DND-41 (cell line): ENCODE measurements around the gene GSTM3.

Source experiments
- ATAC-seq: fragments of 200-7000 bp; cut with Tn5 transposase; 3 replicates; pipeline ENCODE4 v1.9.1; 2021; ENCODE audit warnings: low read depth; ENCODE audit not compliant: insufficient read depth
- DNase-seq: peaks from one replicate; pipeline ENCODE4 v3.0.0-alpha.2; 2020
- H2AFZ ChIP-seq: 2 replicates; pipeline ENCODE4 v1.6.0; 2012; ENCODE audit warnings: low read depth, low read length
- H3K27ac ChIP-seq: 2 replicates; pipeline ENCODE4 v1.5.1; 2012; ENCODE audit warnings: low read length, inconsistent platforms
- H3K27me3 ChIP-seq: fragments of 200-600 bp; sonication (generic); 2 replicates; pipeline ENCODE4 v1.6.0; 2012; ENCODE audit warnings: low read length, mild to moderate bottlenecking, inconsistent platforms; ENCODE audit not compliant: insufficient read depth, poor library complexity
- H3K36me3 ChIP-seq: 2 replicates; pipeline ENCODE4 v1.5.1; 2012; ENCODE audit warnings: low read length, inconsistent platforms; ENCODE audit not compliant: insufficient read depth
- H3K4me1 ChIP-seq: 2 replicates; pipeline ENCODE4 v1.5.1; 2012; ENCODE audit warnings: mild to moderate bottlenecking, low read length; ENCODE audit not compliant: insufficient read depth
- H3K4me2 ChIP-seq: 2 replicates; pipeline ENCODE4 v1.6.0; 2012; ENCODE audit warnings: mild to moderate bottlenecking, moderate library complexity, low read length, inconsistent platforms; ENCODE audit not compliant: insufficient read depth
- H3K4me3 ChIP-seq, 2 experiments: fragments of 200-600 bp in 1 of 2; shearing (Covaris generic) in 1 of 2; 2 replicates each; pipeline ENCODE4 v1.5.1; 2012 to 2016; ENCODE audit warnings: inconsistent platforms in 2 of 2, low read length in 2 of 2, mild to moderate bottlenecking in 2 of 2, low read depth in 1 of 2, moderate library complexity in 1 of 2
- H3K79me2 ChIP-seq: 2 replicates; pipeline ENCODE4 v1.6.0; 2012; ENCODE audit warnings: low read length, inconsistent platforms; ENCODE audit not compliant: insufficient read depth
- H3K9ac ChIP-seq: 2 replicates; pipeline ENCODE4 v1.6.0; 2012; ENCODE audit warnings: low read depth, mild to moderate bottlenecking, inconsistent platforms, low read length, moderate library complexity
- H3K9me3 ChIP-seq: 2 replicates; pipeline ENCODE4 v1.5.1; 2012; ENCODE audit warnings: low read length, moderate library complexity, mild to moderate bottlenecking, inconsistent platforms; ENCODE audit not compliant: insufficient read depth, severe bottlenecking
- H4K20me1 ChIP-seq: 2 replicates; pipeline ENCODE4 v1.6.0; 2012; ENCODE audit warnings: low read length; ENCODE audit not compliant: insufficient read depth
- CTCF ChIP-seq: IDR thresholded peaks from 2 replicates; pipeline ENCODE4 v1.5.1; 2012; ENCODE audit warnings: borderline replicate concordance, low read length, moderate library complexity, mild to moderate bottlenecking; ENCODE audit not compliant: poor library complexity, severe bottlenecking; ENCODE audit errors: extremely low read depth
- EZH2 ChIP-seq: IDR thresholded peaks from 3 replicates; pipeline ENCODE4 v1.6.1; 2012; ENCODE audit warnings: borderline replicate concordance, low read depth, mild to moderate bottlenecking, moderate library complexity, low read length, inconsistent platforms; ENCODE audit not compliant: severe bottlenecking

The GSTM3 gene

GRCh38 chr1:109784551-109785252, 43.9 kb upstream of the GSTM3 start:
- no peaks in the 10 kb centered on the region for H3K36me3 ChIP-seq
- no peaks in the 10 kb centered on the region for H3K79me2 ChIP-seq
- ATAC-seq (no peak), DNase-seq (no peak)
- H3K9me3 ChIP-seq: peaks cover 7% of the 10 kb centered on the region
- no peak overlapping the region for H3K9ac ChIP-seq
- no peak overlapping the region for H3K4me2 ChIP-seq
- H2AFZ ChIP-seq: no peak overlapping the region
- H3K4me3 ChIP-seq: no peak overlapping the region
- H3K27ac ChIP-seq: no peak overlapping the region
- 0 out of 2 replicates have a peak, but pooled peaks cover 6% of the 10 kb centered on the region for H3K4me1 ChIP-seq
- TF ChIP-seq EZH2: no peak
- no peak for TF ChIP-seq CTCF
- H3K27me3 ChIP-seq: no peaks in the 10 kb centered on the region
- H4K20me1 ChIP-seq: no peaks in the 10 kb centered on the region

GRCh38 chr1:109783436-109783835, 42.6 kb upstream of the GSTM3 start:
- DNase-seq (no peak), ATAC-seq (no peak)
- Histone ChIP-seq H3K79me2 (no peaks in the 10 kb centered on the region), H3K9ac (no peak overlapping the region), H3K36me3 (no peaks in the 10 kb centered on the region), H3K4me3 (no peak overlapping the region), H4K20me1 (no peaks in the 10 kb centered on the region), H3K9me3 (peaks cover 7% of the 10 kb centered on the region), H3K27me3 (no peaks in the 10 kb centered on the region), H3K4me2 (no peak overlapping the region), H3K27ac (no peak overlapping the region), H2AFZ (no peak overlapping the region), H3K4me1 (no peaks in the 10 kb centered on the region)
- TF ChIP-seq EZH2 (no peak), CTCF (no peak)

- Histone ChIP-seq H3K9me3 (peaks cover 7% of the 10 kb centered on the region), H3K36me3 (no peaks in the 10 kb centered on the region), H3K4me1 (no peaks in the 10 kb centered on the region), H3K79me2 (no peaks in the 10 kb centered on the region), H3K4me2 (no peak overlapping the region), H3K4me3 (no peak overlapping the region), H3K9ac (no peak overlapping the region), H3K27ac (no peak overlapping the region), H4K20me1 (no peaks in the 10 kb centered on the region), H3K27me3 (no peaks in the 10 kb centered on the region), H2AFZ (no peak overlapping the region)
- ATAC-seq: no peak
- no peak for TF ChIP-seq EZH2
- TF ChIP-seq CTCF: no peak
- no peak for DNase-seq
Measured at GRCh38 chr1:109782927-109783326, 42.1 kb upstream of the GSTM3 start.

- Histone ChIP-seq H3K79me2 (no peaks in the 10 kb centered on the region), H3K4me2 (no peak overlapping the region), H4K20me1 (no peaks in the 10 kb centered on the region), H3K27me3 (no peaks in the 10 kb centered on the region), H3K27ac (no peak overlapping the region), H3K4me3 (no peak overlapping the region), H2AFZ (no peak overlapping the region), H3K36me3 (no peaks in the 10 kb centered on the region), H3K9ac (no peak overlapping the region), H3K4me1 (peaks cover under 1% of the 10 kb centered on the region), H3K9me3 (peaks cover 7% of the 10 kb centered on the region)
- DNase-seq (no peak), ATAC-seq (no peak)
- TF ChIP-seq EZH2: no peak
- no peak for TF ChIP-seq CTCF
Measured at GRCh38 chr1:109782514-109782913, 41.7 kb upstream of the GSTM3 start.
